ENCODE data around the gene AGAP6. TPM values are rescaled to one million over a fixed set of nuclear protein-coding genes. Genes with fewer than 3 reads are reported as not detected.
"Not testable (repeated sequence)": the region's sequence is repeated elsewhere in the genome, so short reads cannot be mapped to it uniquely, and the experiment has no call there.

The AGAP6 gene
- total RNA-seq, 1 donor from 2014 or later, result 1.9 TPM

GRCh38 chr10:50024716-50025383 is 36.6 kb downstream of the AGAP6 start:
- DNase-seq (ENCODE audit: low read depth, low spot score), result not testable (repeated sequence)

DNA sequence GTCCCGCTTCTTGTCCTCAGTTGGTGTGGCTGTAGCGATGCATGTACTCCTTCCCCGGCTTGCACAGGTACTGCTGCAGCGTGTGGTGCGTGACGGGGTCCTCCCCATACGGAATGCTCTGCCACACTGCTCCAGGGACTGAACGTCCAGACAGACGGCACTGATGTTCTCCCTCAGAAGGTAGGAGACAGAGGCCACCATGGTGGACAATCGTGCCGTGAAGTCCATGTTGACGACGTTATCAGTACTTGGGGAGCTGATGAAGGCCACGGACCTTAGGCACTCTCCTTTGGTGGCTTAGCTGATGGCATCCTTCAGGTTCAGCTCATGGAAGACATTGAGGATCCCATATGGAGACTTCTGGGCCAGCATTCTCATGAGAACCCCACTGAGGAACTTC is 37.4 kb downstream of the AGAP6 start:
- no peak for DNase-seq (ENCODE audit: low read depth, low spot score)

DNA sequence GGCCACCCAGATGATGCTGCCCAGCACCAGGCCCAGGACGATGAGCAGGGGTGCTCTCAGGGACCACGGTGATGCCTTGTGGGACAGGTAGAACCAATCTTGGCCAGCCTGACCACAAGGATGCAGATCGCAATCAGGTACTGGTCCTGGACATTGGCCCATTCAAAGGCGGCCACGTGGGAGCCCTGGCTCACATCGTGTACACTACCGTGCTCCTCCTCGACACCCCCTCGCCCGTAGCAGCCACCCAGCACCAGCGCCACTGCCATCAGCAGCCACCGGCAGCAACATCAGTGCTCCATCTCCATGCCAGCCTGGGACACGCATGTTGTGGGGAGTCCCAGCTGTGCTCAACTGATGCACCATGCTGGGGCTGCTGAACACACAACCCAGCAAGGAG is 39.0 kb downstream of the AGAP6 start:
- no peak for DNase-seq (ENCODE audit: low read depth, low spot score)

DNA sequence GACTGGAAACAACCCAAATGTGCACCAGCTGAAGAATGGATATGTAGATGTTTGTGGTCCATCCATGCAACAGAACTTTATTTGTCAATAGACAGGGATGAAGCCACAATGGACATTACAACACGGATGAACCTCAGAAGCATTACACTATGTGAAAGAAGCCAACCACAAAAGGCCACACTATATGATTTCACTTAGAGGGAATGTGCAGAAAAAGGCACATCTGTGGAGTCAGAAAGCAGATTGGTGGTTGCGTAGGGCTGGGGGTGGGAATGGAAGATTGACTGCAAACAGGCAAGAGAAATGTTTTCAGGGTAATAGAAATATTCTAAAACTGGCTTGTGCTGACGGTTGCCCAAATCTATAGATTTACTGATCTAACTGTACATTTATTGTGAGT is 45.3 kb downstream of the AGAP6 start:
- no peak for DNase-seq (ENCODE audit: low read depth, low spot score)

GRCh38 chr10:50035337-50035736 is 47.1 kb downstream of the AGAP6 start:
- DNase-seq (ENCODE audit: low read depth, low spot score), result not testable (repeated sequence)

DNA sequence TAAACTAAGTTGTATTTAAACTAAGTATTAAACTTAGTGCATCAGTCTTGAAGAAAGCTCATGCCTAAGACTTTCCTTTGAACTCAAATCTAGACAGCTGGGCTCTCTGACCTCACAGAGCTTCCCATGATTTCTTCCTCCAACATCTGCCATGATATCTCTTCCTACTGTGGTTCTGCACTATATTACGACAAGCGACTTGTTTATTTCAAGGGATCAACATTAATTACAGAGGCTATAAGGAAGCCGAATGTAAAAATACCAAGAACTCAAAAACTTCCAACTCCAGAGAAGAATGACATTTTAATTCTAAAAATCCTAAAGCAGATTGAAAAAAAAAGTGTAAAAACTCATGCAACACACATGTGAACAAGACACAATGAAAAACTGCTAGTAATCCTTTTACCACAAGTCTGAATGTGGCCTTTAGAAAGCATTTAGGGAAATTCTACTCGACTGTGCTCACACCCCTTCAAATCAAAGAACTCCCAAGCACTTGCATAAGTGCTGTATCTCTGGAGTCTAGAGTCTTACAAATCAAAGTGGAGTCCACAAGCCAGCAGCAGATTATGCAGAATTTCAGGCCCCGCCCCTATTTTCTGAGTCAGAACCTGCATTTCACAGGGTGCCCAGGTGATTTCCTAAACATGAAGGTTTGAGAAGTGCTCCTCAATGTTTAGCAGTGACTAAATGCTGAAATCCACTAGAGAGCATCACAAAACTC is 56.9 kb downstream of the AGAP6 start:
- DNase-seq (ENCODE audit: low read depth, low spot score), result no peak

DNA sequence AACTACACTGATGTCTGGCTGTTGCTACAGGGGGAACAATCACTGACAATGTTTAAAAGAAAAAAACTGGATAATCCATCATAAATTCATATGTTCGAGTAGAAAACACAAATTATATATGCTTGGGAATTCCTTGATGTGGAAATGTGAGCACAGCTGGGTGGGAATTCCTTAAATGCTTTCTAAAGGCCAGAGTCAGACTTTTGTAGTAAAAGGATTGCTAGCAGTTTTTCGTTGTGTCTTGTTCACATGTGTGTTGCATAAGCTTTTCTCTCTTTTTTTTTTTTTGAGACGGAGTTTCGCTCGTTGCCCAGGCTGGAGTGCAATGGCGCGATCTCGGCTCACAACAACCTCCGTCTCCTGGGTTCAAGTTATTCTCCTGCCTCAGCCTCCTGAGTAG is 58.3 kb downstream of the AGAP6 start:
- not testable (repeated sequence) for DNase-seq (ENCODE audit: low read depth, low spot score)

- DNase-seq (ENCODE audit: low read depth, low spot score), result not testable (repeated sequence)
These were observed 59.4 kb downstream of the AGAP6 start for GRCh38 chr10:50047594-50047993.

DNA sequence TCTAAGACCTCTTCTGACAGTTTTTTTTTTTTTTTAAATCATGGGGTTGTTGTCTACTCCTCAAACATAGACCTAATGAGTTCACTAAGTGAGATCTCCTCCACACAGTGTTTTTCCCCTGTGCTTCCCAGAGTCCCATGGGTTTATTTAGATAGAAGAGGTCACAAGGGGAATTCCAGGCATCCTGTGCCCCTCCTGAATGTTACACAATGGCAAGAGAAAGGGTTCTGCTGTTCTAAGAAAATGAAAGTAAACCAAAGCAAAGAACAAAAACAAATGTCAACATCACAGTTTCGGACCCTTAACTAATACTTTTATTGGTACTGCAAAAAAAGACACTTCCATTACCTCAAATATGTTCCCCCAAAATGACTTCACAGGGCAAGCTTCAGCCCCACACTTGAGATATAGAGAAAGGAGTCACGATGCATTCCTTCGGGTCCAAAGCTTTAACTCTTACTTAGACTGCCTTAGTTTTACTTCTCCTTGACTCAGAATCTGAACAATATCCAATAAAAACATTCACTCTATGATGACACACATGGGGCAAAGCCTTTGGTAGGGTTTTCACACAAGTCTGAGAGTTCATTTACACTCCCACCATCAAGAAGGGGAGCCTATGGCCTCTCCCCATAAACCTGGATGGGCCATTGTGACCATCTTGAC is 63.9 kb downstream of the AGAP6 start:
- not testable (repeated sequence) for DNase-seq (ENCODE audit: low read depth, low spot score)

- DNase-seq (ENCODE audit: low read depth, low spot score), result not testable (repeated sequence)
These were observed 64.7 kb downstream of the AGAP6 start for GRCh38 chr10:50052778-50053376.

DNA sequence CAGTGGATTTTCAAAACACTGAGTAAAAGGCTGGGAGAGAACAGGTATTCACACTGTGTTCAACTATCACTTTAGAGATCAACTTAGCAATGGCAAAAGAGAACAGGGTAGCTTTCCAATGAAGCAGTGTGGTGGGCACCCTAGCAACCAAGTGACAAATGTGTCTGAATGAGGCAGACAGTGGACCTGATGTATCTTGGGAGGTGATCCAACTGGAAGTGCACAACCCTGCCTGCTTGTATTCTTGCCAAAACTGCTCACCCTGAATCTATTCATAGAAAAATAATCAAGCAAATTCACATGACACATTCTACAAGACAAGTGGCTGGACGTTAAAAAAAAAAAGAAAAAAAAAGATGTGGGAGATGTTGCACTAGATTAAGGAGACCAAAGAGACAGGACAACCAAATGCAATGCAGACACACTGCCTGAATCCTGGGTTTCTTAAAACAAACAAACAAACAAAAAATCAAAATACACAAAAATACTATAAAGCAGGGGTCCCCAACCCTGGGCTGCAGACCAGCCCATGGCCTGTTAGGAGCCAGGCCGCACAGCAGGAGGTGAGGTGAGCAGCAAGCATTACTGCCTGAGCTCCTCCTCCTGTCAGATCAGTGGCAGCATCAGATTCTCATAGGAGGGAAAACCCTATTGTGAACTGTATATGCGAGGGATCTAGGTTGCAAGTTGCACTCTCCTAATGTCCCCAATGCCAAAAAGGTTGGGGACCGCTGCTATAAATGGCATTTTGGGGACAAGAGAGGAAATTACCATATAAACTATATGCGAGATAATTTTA is 67.5 kb downstream of the AGAP6 start:
- DNase-seq (ENCODE audit: low read depth, low spot score), result not testable (repeated sequence)

GRCh38 chr10:50056654-50057053 is 68.4 kb downstream of the AGAP6 start:
- not testable (repeated sequence) for DNase-seq (ENCODE audit: low read depth, low spot score)

- not testable (repeated sequence) for DNase-seq (ENCODE audit: low read depth, low spot score)
These were observed 70.5 kb downstream of the AGAP6 start for GRCh38 chr10:50058727-50059126.

- not testable (repeated sequence) for DNase-seq (ENCODE audit: low read depth, low spot score)
These were observed 71.7 kb downstream of the AGAP6 start for GRCh38 chr10:50059946-50060345.

Other genes starting within 250 kb of the AGAP6 start
- gene OGDHL, start 226.1 kb upstream of the AGAP6 start, total RNA-seq, result 0.26 and 0.46 TPM in 2 replicates
- 28.4 and 35.0 TPM in 2 replicates for gene PARG, start 46.4 kb upstream of the AGAP6 start, total RNA-seq
- gene TIMM23B, start 46.4 kb upstream of the AGAP6 start, total RNA-seq, result 12.2 and 17.5 TPM in 2 replicates
- gene WASHC2A, start 79.5 kb downstream of the AGAP6 start, total RNA-seq, result 36.0 and 47.3 TPM in 2 replicates

Data from pulmonary artery endothelial cell (primary cell).